ENCODE data around the gene TMEM94. TPM values are rescaled to one million over a fixed set of nuclear protein-coding genes. Genes with fewer than 3 reads are reported as not detected.

The TMEM94 gene
- total and polyA plus RNA-seq, 2 of the 13 experiments (the other 11 are each of a cell fraction or from before 2014, with no cell fraction given) = 32.6 to 134 TPM

DNA sequence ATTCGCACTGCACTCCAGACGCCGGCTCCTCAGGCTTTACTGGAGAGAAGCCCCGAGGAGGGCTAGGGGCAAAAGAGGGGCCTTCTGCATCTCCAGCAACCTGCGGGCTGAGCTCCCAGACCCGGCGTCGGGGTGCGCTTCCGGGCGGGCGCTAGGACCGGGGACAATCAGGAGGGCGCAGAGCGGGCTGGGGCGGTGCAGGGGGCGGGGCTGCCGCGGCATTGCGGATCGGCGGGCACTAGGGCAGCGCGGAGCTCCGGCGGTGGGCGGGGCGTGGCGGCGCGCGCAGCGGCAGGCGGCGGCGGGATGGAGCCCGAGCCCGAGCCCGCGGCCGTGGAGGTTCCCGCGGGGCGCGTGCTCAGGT lies 59.8 kb downstream of the TMEM94 start, which contains the start of gene TSEN54 (continued):
- TF ChIP-seq HNF4G (IDR thresholded peaks at IDR 0.05; ENCODE audit: borderline replicate concordance, low read depth, low read length) = peak; percentile 65; the same call in 1 of the 2 replicates
- TF ChIP-seq HNF4G (CRISPR knock-in tag; IDR thresholded peaks at IDR 0.05; ENCODE audit: borderline replicate concordance, low read depth) = no peak
- no peak for TF ChIP-seq MAFG (CRISPR knock-in tag; IDR thresholded peaks at IDR 0.05)
- TF ChIP-seq HNRNPK (IDR thresholded peaks at IDR 0.05; ENCODE audit: low read depth, low read length, poor library complexity, severe bottlenecking) = peak; percentile 13

DNA sequence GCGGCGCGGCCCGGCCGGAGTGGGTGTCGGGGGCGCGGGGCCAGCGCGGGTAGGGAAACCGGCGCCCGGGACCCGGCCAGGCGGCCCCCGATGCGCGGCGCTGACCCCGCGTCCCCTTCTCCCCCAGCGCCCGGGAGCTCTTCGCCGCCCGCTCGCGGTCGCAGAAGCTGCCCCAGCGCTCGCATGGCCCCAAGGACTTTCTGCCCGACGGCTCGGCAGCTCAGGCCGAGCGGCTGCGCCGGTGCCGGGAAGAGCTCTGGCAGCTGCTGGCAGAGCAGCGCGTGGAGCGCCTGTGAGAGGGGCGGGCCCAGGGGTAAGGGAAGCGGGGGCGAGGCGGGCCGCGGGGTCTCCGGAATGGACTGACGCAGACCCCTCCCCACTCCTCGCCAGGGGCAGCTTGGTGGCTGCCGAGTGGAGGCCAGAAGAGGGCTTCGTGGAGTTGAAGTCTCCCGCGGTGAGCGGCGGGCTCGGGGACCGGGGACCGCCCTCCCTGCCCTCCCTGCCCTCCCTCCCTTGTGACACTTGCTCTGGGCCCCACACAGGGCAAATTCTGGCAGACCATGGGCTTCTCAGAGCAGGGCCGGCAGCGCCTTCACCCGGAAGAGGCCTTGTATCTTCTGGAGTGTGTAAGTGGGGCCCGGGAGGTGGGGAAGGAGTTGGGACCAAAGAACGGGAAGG lies 60.3 kb downstream of the TMEM94 start:
- Histone ChIP-seq H3K4me3 (replicated peaks in 1 of 3; ENCODE audit: insufficient read depth in 1 of 3, low read depth in 2 of 3, low read length in 3 of 3) (peak overlapping the region; percentile 68 to 93 (median 79)), H3K27ac (ENCODE audit: extremely low read length, insufficient read depth, low read length) (peak overlapping the region; percentile 41), H4K20me1 (ENCODE audit: insufficient read depth, low read length) (0 out of 2 replicates have a peak, but pooled peaks cover 4% of the 10 kb centered on the region), H3K4me1 (ENCODE audit: insufficient read depth, low read length) (peaks cover 42% of the 10 kb centered on the region), H2AFZ (ENCODE audit: low read length) (no peak overlapping the region), H3K9ac (ENCODE audit: insufficient read depth, low read depth, low read length) (peak overlapping the region; percentile 64), H3K9me3 (ENCODE audit: low read length) (no peaks in the 10 kb centered on the region), H3K4me2 (ENCODE audit: low read depth, low read length) (peak overlapping the region; percentile 90), H3K27me3 (ENCODE audit: control insufficient read depth in 1 of 2, insufficient read depth in 2 of 2, low read length in 2 of 2) (no peaks in the 10 kb centered on the region; a peak in 1 of 5 replicates), H3K36me3 (replicated peaks in 1 of 2; ENCODE audit: control insufficient read depth in 1 of 2, insufficient read depth in 2 of 2, low read length in 2 of 2) (peaks cover 7 to 15% of the 10 kb centered on the region in 2 experiments; a peak in 4 of 5 replicates), H3K79me2 (ENCODE audit: insufficient read depth, low read length) (peaks cover 10% of the 10 kb centered on the region)
- ATAC-seq = peak; percentile 1; the same call in 1 of the 3 replicates
- intact Hi-C loops (cut with micrococcal nuclease; ENCODE audit: unreplicated experiment) (loop anchor here (1.0 kb wide), 1 partner anchor 9 kb away; the partner anchor contains the start of gene LLGL2), in situ Hi-C loops (cut with HindIII; ENCODE audit: extremely low pct_ligation_motif_present, low pct_unique_long_range_greater_than_20kb) (no loop called here)
- no peak for DNase-seq (ENCODE audit: low spot score)
- no peak for FAIRE-seq
- CTCF ChIA-PET (ENCODE audit: low intra/inter-chr PET ratio, low total read pairs) = interaction anchor here (1.4 to 3.1 kb wide), 4 partner anchors 8 to 91 kb away, joined by 7 to 26 read pairs (median 16); partner anchors contain the start of gene LLGL2
- POLR2A ChIA-PET = interaction anchor here (0.5 to 2.5 kb wide), 26 partner anchors 8 to 339 kb away, joined by 3 to 29 read pairs (median 4); partner anchors contain the start of genes GALK1, GGA3, GRB2 and LLGL2
- BruUV-seq (replicated peaks) = no TSS peak
- 0% methylated on average over 5 of the region's 65 CpGs for WGBS (ENCODE audit: low lambda C conversion rate)
- peak; percentile 7; the same call in 1 of the 2 replicates for TF ChIP-seq ZNF788 (CRISPR knock-in tag; IDR thresholded peaks at IDR 0.05; ENCODE audit: borderline replicate concordance)
- TF ChIP-seq, protein P1, sequence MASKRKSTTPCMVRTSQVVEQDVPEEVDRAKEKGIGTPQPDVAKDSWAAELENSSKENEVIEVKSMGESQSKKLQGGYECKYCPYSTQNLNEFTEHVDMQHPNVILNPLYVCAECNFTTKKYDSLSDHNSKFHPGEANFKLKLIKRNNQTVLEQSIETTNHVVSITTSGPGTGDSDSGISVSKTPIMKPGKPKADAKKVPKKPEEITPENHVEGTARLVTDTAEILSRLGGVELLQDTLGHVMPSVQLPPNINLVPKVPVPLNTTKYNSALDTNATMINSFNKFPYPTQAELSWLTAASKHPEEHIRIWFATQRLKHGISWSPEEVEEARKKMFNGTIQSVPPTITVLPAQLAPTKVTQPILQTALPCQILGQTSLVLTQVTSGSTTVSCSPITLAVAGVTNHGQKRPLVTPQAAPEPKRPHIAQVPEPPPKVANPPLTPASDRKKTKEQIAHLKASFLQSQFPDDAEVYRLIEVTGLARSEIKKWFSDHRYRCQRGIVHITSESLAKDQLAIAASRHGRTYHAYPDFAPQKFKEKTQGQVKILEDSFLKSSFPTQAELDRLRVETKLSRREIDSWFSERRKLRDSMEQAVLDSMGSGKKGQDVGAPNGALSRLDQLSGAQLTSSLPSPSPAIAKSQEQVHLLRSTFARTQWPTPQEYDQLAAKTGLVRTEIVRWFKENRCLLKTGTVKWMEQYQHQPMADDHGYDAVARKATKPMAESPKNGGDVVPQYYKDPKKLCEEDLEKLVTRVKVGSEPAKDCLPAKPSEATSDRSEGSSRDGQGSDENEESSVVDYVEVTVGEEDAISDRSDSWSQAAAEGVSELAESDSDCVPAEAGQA (IDR thresholded peaks at IDR 0.05; ENCODE audit: low read depth) = no peak
- TF ChIP-seq, protein P1 (CRISPR knock-in tag; IDR thresholded peaks at IDR 0.05; ENCODE audit: borderline replicate concordance) = peak; percentile 53; the same call in 1 of the 2 replicates
- TF ChIP-seq, protein P2, sequence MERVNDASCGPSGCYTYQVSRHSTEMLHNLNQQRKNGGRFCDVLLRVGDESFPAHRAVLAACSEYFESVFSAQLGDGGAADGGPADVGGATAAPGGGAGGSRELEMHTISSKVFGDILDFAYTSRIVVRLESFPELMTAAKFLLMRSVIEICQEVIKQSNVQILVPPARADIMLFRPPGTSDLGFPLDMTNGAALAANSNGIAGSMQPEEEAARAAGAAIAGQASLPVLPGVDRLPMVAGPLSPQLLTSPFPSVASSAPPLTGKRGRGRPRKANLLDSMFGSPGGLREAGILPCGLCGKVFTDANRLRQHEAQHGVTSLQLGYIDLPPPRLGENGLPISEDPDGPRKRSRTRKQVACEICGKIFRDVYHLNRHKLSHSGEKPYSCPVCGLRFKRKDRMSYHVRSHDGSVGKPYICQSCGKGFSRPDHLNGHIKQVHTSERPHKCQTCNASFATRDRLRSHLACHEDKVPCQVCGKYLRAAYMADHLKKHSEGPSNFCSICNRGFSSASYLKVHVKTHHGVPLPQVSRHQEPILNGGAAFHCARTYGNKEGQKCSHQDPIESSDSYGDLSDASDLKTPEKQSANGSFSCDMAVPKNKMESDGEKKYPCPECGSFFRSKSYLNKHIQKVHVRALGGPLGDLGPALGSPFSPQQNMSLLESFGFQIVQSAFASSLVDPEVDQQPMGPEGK (CRISPR knock-in tag; IDR thresholded peaks at IDR 0.05) = peak; percentile 22; the same call in 1 of the 2 replicates

Measured in HepG2 (cell line).